Left ventricle myocardium inferior (tissue), 1 donor: ENCODE data around the gene NSMCE1. TPM values are rescaled to one million over a fixed set of nuclear protein-coding genes. Genes with fewer than 3 reads are reported as not detected.
"Not testable (repeated sequence)": the region's sequence is repeated elsewhere in the genome, so short reads cannot be mapped to it uniquely, and the experiment has no call there.

Experiments used
- DNase-seq: peaks from one replicate; pipeline ENCODE4 v3.0.0-alpha.2; 2020
- H3K27ac ChIP-seq: fragments of 200-600 bp; replicated peaks from 2 replicates; pipeline ENCODE4 v1.8.0; 2021
- H3K27me3 ChIP-seq: fragments of 200-600 bp; 2 replicates; pipeline ENCODE4 v1.8.0; 2021; ENCODE audit warnings: low read depth
- H3K36me3 ChIP-seq: fragments of 200-600 bp; 2 replicates; pipeline ENCODE4 v1.8.0; 2021
- H3K4me1 ChIP-seq: fragments of 200-600 bp; 2 replicates; pipeline ENCODE4 v1.8.0; 2021
- H3K4me3 ChIP-seq: fragments of 200-600 bp; 2 replicates; pipeline ENCODE4 v1.8.0; 2021; ENCODE audit warnings: mild to moderate bottlenecking, moderate library complexity
- H3K9me3 ChIP-seq: fragments of 200-600 bp; replicated peaks from 2 replicates; pipeline ENCODE4 v1.8.0; 2021
- CTCF ChIP-seq: fragments of 200-600 bp; IDR thresholded peaks from 2 replicates; pipeline ENCODE4 v1.8.0; 2021; ENCODE audit warnings: antibody characterized with exemption, mild to moderate bottlenecking, borderline replicate concordance
- intact Hi-C: fragments of 100-400 bp; cut with micrococcal nuclease; formaldehyde crosslinking; loops from one replicate; pipeline ENCODE4 v1.11.0; 2022
- total RNA-seq: library from RNA; stranded (reverse); fragmentation: NEBNext Ultra II Directional; extraction: Animal tissue kit (Norgen Biotek cat#: 25700); gene quantifications from one replicate; pipeline ENCODE4 v1.2.1, GENCODE V29; 2021
- donor health status: DM: no; HTN: yes; CAD: no; lungs with severe emphysema.

The NSMCE1 gene
- total RNA-seq, 1 donor from 2014 or later = 38.6 TPM

GRCh38 chr16:27254262-27254811 lies 14.2 kb downstream of the NSMCE1 start:
- Histone ChIP-seq H3K27ac (no peak overlapping the region), H3K9me3 (no peaks in the 10 kb centered on the region), H3K27me3 (no peaks in the 10 kb centered on the region), H3K36me3 (peaks cover 23% of the 10 kb centered on the region), H3K4me1 (peaks cover 33% of the 10 kb centered on the region), H3K4me3 (no peak overlapping the region)
- DNase-seq = no peak
- no peak for TF ChIP-seq CTCF
- intact Hi-C loops = no loop called here

GRCh38 chr16:27253526-27253930 lies 15.0 kb downstream of the NSMCE1 start:
- intact Hi-C loops = no loop called here
- H3K4me3 ChIP-seq = no peak overlapping the region
- H3K9me3 ChIP-seq = no peaks in the 10 kb centered on the region
- no peak for TF ChIP-seq CTCF
- H3K27ac ChIP-seq = no peak overlapping the region
- H3K27me3 ChIP-seq = no peaks in the 10 kb centered on the region
- peaks cover 23% of the 10 kb centered on the region for H3K36me3 ChIP-seq
- peaks cover 25% of the 10 kb centered on the region for H3K4me1 ChIP-seq
- DNase-seq = no peak

- H3K36me3 ChIP-seq = peaks cover 19% of the 10 kb centered on the region
- no peaks in the 10 kb centered on the region for H3K27me3 ChIP-seq
- no peak for TF ChIP-seq CTCF
- no peak overlapping the region for H3K27ac ChIP-seq
- H3K4me1 ChIP-seq = peaks cover 14% of the 10 kb centered on the region
- no peaks in the 10 kb centered on the region for H3K9me3 ChIP-seq
- no peak for DNase-seq
- H3K4me3 ChIP-seq = no peak overlapping the region
- intact Hi-C loops = no loop called here
Observed at GRCh38 chr16:27252206-27252585, 16.4 kb downstream of the NSMCE1 start.

GRCh38 chr16:27251541-27252205 lies 16.9 kb downstream of the NSMCE1 start:
- TF ChIP-seq CTCF = no peak
- peaks cover 15% of the 10 kb centered on the region for H3K4me1 ChIP-seq
- H3K27ac ChIP-seq = no peak overlapping the region
- intact Hi-C loops = no loop called here
- H3K9me3 ChIP-seq = no peaks in the 10 kb centered on the region
- peaks cover 14% of the 10 kb centered on the region for H3K36me3 ChIP-seq
- H3K27me3 ChIP-seq = no peaks in the 10 kb centered on the region
- DNase-seq = no peak
- H3K4me3 ChIP-seq = no peak overlapping the region

- H3K4me3 ChIP-seq, H3K36me3 ChIP-seq, H3K27ac ChIP-seq, DNase-seq, intact Hi-C loops, H3K9me3 ChIP-seq, H3K27me3 ChIP-seq: not testable (repeated sequence)
- H3K4me1 ChIP-seq = peaks cover 35% of the 10 kb centered on the region
Observed at GRCh38 chr16:27248886-27249285, 19.7 kb downstream of the NSMCE1 start.

- intact Hi-C loops = no loop called here
- H3K9me3 ChIP-seq = no peaks in the 10 kb centered on the region
- no peak overlapping the region for H3K27ac ChIP-seq
- H3K36me3 ChIP-seq = no peaks in the 10 kb centered on the region
- H3K4me1 ChIP-seq = peaks cover 37% of the 10 kb centered on the region
- no peak overlapping the region for H3K4me3 ChIP-seq
- TF ChIP-seq CTCF = no peak
- DNase-seq = no peak
- no peaks in the 10 kb centered on the region for H3K27me3 ChIP-seq
Observed at GRCh38 chr16:27248036-27248435, 20.5 kb downstream of the NSMCE1 start.

- H3K27ac ChIP-seq, intact Hi-C loops, H3K9me3 ChIP-seq, DNase-seq, H3K36me3 ChIP-seq, H3K4me3 ChIP-seq, H3K27me3 ChIP-seq: not testable (repeated sequence)
- H3K4me1 ChIP-seq = peaks cover 47% of the 10 kb centered on the region
Observed at GRCh38 chr16:27247076-27247475, 21.5 kb downstream of the NSMCE1 start.
